Brain microvascular endothelial cell (primary cell): ENCODE data around the gene P2RX1.

ENCODE experiments used
- DNase-seq: peaks from one replicate; pipeline ENCODE4 v3.0.0-alpha.2; 2020
- H3K27ac ChIP-seq: fragments of 250-450 bp; sonication (Bioruptor Pico); 2 replicates; pipeline ENCODE4 v1.5.1; 2020; ENCODE audit warnings: mild to moderate bottlenecking, moderate library complexity
- H3K27me3 ChIP-seq: fragments of 250-450 bp; sonication (Bioruptor Pico); replicated peaks from 2 replicates; pipeline ENCODE4 v1.5.1; 2020; ENCODE audit warnings: mild to moderate bottlenecking
- H3K36me3 ChIP-seq: fragments of 250-450 bp; sonication (Bioruptor Pico); replicated peaks from 2 replicates; pipeline ENCODE4 v1.5.1; 2020; ENCODE audit warnings: mild to moderate bottlenecking
- H3K4me3 ChIP-seq: 2 replicates; pipeline ENCODE4 v1.5.1; 2011; ENCODE audit warnings: low read depth, mild to moderate bottlenecking, control low read depth, low read length, moderate library complexity
- in situ Hi-C: cut with HindIII; loops from 2 replicates; pipeline ENCODE4 v1.10.0; 2017; ENCODE audit warnings: low sequenced_read_pairs, low pct_ligation_motif_present
- TF ChIP-seq, protein P1 (sequence below): IDR thresholded peaks from 2 replicates; pipeline ENCODE4 v1.5.1; 2011; ENCODE audit warnings: low read depth, mild to moderate bottlenecking, moderate library complexity, low read length, control low read depth, inconsistent platforms; ENCODE audit errors: missing control alignments

The P2RX1 gene

DNA sequence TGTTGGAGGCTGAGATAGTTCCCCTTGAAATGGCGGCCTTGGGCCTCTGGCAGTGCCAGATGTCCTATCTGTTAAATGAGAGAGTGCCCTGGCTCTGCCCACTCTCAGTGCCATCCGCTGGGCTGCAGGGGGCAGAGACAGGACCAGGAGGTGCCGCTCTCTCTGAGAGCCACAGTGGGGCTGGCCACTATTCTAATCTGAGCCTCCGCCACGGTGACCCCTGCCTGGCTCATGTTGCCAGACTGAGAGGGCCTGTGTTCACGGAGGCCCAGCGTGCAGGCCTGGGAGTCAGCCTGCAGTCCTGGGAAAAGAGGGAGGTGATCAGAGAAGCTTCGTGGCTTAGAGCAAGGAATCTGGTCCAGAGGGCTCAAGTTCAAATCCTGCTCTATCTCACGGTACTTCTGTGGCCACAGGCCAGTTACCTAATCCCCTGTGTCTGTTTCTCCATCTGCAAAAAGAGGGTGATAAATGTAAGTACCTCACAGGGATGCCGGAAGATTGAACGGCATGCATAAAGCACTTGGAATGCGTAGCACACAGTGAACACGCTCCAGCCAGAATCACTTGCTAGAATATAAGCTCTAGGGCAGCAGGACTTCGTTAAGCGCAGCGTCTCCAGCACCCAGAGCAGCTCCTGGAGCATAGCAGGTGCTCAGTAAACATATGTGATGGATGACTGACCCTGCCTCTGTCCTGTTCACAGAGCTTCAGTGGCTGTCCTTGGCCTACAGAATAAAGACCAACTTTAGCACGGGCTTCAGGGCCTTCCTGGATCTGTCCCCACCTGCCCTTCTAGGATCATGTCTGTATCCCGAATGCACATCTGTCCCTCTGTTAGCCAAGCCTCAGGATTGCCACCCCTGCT lies 41.7 kb upstream of the P2RX1 start:
- DNase-seq: no peak
- Histone ChIP-seq H3K36me3 (no peaks in the 10 kb centered on the region), H3K27ac (no peak overlapping the region), H3K27me3 (peaks cover 4% of the 10 kb centered on the region), H3K4me3 (no peak overlapping the region)
- in situ Hi-C loops: no loop called here
- TF ChIP-seq, protein P1, sequence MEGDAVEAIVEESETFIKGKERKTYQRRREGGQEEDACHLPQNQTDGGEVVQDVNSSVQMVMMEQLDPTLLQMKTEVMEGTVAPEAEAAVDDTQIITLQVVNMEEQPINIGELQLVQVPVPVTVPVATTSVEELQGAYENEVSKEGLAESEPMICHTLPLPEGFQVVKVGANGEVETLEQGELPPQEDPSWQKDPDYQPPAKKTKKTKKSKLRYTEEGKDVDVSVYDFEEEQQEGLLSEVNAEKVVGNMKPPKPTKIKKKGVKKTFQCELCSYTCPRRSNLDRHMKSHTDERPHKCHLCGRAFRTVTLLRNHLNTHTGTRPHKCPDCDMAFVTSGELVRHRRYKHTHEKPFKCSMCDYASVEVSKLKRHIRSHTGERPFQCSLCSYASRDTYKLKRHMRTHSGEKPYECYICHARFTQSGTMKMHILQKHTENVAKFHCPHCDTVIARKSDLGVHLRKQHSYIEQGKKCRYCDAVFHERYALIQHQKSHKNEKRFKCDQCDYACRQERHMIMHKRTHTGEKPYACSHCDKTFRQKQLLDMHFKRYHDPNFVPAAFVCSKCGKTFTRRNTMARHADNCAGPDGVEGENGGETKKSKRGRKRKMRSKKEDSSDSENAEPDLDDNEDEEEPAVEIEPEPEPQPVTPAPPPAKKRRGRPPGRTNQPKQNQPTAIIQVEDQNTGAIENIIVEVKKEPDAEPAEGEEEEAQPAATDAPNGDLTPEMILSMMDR: no peak

DNA sequence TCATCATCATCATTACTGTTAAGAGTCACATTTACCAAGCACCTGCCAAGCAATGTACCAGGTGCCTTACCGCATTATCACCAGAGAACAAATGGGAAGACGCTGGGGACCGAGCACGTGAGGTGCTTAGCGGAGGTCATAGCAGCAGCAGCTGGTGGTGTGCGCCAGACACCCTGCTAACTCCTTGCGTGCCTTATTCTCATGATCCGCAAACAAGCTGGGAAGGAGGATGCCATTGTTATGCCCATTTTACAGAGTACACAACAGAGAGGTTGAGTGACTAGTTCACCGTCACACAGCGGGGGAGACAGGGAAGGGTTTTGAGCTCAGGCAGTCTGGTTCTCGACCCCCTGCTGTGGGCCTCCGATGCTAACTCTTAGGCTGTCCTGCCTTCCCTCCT lies 40.7 kb upstream of the P2RX1 start:
- Histone ChIP-seq H3K36me3 (no peaks in the 10 kb centered on the region), H3K27ac (no peak overlapping the region), H3K27me3 (no peaks in the 10 kb centered on the region), H3K4me3 (no peak overlapping the region)
- TF ChIP-seq, protein P1: no peak
- DNase-seq: no peak
- in situ Hi-C loops: no loop called here

DNA sequence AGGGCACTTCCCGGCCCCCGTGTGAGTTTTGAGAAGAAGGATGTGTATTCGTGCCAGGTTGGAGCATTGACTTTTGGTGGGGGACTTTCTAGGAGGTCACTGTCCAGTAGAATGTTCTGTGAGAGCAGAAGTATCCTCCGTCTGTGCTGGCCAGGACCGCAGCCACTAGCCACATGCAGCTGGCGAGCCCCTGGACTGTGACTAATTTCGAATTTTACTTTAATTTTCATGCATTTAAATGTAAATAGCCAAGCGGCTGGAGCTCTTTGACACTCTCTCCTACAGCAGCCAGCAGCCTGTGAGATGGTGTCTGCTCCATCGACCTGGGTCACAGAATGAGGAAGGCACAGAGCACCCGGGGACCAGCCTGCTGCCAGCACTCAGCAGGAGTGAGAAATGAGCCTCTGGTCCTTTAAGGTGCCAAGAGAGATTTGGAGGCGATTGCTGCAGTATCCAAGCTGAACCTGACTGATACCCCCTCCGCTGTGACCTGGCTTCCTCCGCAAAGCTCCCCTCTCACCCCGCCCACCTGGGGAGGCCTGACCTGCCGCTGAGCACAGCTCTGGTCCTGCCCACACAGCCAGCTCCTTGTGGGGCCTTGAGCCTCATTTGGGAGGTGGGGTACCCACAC lies 40.2 kb upstream of the P2RX1 start:
- Histone ChIP-seq H3K36me3 (no peaks in the 10 kb centered on the region), H3K4me3 (no peak overlapping the region), H3K27ac (no peak overlapping the region), H3K27me3 (no peaks in the 10 kb centered on the region)
- TF ChIP-seq, protein P1: no peak
- no peak for DNase-seq
- in situ Hi-C loops: no loop called here

DNA sequence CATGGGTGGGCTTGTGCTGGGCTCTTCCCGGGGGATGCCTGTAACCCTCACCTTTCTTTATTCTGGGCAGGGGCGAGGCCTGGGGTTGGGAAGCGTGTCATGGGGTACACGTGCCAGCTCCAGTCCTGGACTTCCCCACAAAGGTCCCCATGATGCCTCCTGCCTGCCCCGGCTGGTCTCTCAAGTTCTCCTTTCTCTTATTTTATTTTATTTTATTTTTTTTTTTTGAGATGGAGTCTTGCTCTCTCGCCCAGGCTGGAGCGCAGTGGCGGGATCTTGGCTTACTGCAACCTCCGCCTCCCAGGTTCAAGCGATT lies 39.4 kb upstream of the P2RX1 start:
- Histone ChIP-seq H3K27ac (no peak overlapping the region), H3K36me3 (no peaks in the 10 kb centered on the region), H3K4me3 (no peak overlapping the region), H3K27me3 (no peaks in the 10 kb centered on the region)
- no peak for DNase-seq
- in situ Hi-C loops: no loop called here
- TF ChIP-seq, protein P1: no peak

DNA sequence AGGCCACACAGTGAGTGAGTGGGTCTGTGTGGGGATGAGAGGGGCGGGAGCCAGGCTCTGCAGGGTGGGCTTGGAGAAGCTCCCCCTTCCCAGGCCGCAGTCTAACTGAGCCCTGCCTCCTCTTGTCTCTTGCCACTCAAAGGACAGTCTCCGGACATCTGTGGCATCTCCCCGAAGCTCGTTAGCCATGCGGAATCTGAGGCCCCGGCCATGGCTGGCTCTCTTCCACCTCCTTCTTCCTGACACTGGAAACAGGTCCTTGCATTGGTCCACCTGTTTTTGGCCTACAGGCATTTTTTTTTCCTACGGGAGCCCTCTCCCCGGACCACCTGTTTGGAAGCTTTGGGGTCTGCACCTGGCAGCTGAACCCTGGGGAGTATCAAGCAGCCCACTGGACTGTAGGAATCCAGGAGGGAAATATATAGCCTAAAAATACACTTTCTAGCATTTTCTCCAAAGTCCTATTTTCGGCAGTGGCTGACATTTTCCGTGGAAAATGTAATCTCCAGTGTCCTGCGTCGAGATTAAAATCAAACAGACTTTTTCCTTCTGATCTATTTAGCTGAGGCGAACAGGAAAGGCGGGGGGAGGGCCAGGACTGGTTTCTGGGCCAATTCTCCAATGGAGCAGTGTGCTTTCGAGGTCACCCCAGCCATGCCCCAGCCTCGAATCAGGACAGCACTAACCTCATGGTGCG lies 38.9 kb upstream of the P2RX1 start:
- no peak overlapping the region for H3K27ac ChIP-seq
- H3K36me3 ChIP-seq: no peaks in the 10 kb centered on the region
- in situ Hi-C loops: no loop called here

More for the DNA sequence above, 38.9 kb upstream of the P2RX1 start:
- Histone ChIP-seq H3K4me3 (no peak overlapping the region), H3K27me3 (no peaks in the 10 kb centered on the region)
- TF ChIP-seq, protein P1: no peak
- DNase-seq: no peak
